ENCODE data around the gene ELANE. TPM values are rescaled to one million over a fixed set of nuclear protein-coding genes. Genes with fewer than 3 reads are reported as not detected.

ELANE gene
- total and polyA plus RNA-seq, 9 of the 15 experiments (the other 6 are each of a cell fraction or from before 2014, with no cell fraction given) = not detected

DNA sequence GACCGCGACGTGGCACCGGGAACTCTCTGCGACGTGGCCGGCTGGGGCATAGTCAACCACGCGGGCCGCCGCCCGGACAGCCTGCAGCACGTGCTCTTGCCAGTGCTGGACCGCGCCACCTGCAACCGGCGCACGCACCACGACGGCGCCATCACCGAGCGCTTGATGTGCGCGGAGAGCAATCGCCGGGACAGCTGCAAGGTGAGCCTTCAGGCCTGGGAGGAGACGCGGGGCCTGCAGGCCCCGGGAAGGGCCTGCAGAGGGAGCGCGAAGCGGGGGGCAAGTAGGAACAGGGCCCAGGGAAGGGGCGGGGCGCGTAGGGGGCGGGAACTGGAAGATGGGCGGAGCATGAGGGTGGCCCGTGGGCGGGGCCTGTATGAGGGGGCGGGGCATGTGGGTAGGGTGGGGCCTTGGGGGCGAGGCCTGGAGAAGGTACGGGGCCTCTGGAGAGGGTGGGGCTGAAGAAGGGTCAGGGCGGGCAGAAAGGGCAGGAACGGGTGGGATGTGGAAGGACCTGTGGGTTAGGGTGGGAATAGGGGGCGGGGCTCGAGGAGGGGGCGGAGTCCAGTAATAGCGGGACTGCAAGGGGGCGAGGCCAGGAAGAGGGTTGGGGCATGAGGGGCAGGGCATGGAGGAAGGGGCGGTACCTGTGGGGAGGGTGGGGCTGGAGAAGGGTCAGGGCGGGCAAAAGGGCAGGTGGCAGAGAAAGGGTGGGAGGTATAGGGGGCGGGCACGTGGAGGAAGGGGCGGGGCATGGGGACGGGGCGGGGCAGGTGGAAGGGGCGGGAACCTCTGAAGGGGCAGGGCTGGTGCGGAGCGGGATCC lies 9.9 kb downstream of the ELANE start (continued):
- peak; percentile 21; the same call in 1 of the 2 replicates for TF ChIP-seq PHF8 (IDR thresholded peaks at IDR 0.05; ENCODE audit: borderline replicate concordance, low read length)
- no peak for TF ChIP-seq NR4A1 (CRISPR knock-in tag; IDR thresholded peaks at IDR 0.05)
- TF ChIP-seq NR4A1 (tag; IDR thresholded peaks at IDR 0.05) = 0 out of 2 replicates have a peak, but pooled peaks have one; percentile 44
- TF ChIP-seq, protein P1, sequence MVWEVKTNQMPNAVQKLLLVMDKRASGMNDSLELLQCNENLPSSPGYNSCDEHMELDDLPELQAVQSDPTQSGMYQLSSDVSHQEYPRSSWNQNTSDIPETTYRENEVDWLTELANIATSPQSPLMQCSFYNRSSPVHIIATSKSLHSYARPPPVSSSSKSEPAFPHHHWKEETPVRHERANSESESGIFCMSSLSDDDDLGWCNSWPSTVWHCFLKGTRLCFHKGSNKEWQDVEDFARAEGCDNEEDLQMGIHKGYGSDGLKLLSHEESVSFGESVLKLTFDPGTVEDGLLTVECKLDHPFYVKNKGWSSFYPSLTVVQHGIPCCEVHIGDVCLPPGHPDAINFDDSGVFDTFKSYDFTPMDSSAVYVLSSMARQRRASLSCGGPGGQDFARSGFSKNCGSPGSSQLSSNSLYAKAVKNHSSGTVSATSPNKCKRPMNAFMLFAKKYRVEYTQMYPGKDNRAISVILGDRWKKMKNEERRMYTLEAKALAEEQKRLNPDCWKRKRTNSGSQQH (CRISPR knock-in tag; IDR thresholded peaks at IDR 0.05) = no peak
- no peak for TF ChIP-seq MCM3 (IDR thresholded peaks at IDR 0.05)
- peak; percentile 52; the same call in 1 of the 2 replicates for TF ChIP-seq TOE1 (IDR thresholded peaks at IDR 0.05; ENCODE audit: borderline replicate concordance)
- no peak for TF ChIP-seq TOE1 (CRISPR knock-in tag; IDR thresholded peaks at IDR 0.05; ENCODE audit: borderline replicate concordance, low read depth)
- TF ChIP-seq, protein P2, sequence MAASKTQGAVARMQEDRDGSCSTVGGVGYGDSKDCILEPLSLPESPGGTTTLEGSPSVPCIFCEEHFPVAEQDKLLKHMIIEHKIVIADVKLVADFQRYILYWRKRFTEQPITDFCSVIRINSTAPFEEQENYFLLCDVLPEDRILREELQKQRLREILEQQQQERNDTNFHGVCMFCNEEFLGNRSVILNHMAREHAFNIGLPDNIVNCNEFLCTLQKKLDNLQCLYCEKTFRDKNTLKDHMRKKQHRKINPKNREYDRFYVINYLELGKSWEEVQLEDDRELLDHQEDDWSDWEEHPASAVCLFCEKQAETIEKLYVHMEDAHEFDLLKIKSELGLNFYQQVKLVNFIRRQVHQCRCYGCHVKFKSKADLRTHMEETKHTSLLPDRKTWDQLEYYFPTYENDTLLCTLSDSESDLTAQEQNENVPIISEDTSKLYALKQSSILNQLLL (CRISPR knock-in tag; IDR thresholded peaks at IDR 0.05; ENCODE audit: borderline replicate concordance) = no peak
- peak; percentile 46 for TF ChIP-seq SUPT5H (IDR thresholded peaks at IDR 0.05)
- TF ChIP-seq, protein P3, sequence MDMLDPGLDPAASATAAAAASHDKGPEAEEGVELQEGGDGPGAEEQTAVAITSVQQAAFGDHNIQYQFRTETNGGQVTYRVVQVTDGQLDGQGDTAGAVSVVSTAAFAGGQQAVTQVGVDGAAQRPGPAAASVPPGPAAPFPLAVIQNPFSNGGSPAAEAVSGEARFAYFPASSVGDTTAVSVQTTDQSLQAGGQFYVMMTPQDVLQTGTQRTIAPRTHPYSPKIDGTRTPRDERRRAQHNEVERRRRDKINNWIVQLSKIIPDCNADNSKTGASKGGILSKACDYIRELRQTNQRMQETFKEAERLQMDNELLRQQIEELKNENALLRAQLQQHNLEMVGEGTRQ (CRISPR knock-in tag; IDR thresholded peaks at IDR 0.05) = peak; percentile 33; the same call in 1 of the 2 replicates
- TF ChIP-seq NONO (IDR thresholded peaks at IDR 0.05; ENCODE audit: low read depth in 2 of 2, low read length in 1 of 2) = peak in 1 of 2 experiments; percentile 51; a peak in 1 of 4 replicates
- TF ChIP-seq NCOR1 (IDR thresholded peaks at IDR 0.05) = peak; percentile 19; the same call in 1 of the 2 replicates
- TF ChIP-seq, protein P4, sequence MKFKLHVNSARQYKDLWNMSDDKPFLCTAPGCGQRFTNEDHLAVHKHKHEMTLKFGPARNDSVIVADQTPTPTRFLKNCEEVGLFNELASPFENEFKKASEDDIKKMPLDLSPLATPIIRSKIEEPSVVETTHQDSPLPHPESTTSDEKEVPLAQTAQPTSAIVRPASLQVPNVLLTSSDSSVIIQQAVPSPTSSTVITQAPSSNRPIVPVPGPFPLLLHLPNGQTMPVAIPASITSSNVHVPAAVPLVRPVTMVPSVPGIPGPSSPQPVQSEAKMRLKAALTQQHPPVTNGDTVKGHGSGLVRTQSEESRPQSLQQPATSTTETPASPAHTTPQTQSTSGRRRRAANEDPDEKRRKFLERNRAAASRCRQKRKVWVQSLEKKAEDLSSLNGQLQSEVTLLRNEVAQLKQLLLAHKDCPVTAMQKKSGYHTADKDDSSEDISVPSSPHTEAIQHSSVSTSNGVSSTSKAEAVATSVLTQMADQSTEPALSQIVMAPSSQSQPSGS (CRISPR knock-in tag; IDR thresholded peaks at IDR 0.05) = no peak
- TF ChIP-seq FIP1L1 (IDR thresholded peaks at IDR 0.05; ENCODE audit: low read depth, low read length, poor library complexity, severe bottlenecking) = peak; percentile 88
- TF ChIP-seq TCF3 (CRISPR knock-in tag; IDR thresholded peaks at IDR 0.05) = 0 out of 2 replicates have a peak, but pooled peaks have one; percentile 20
- TF ChIP-seq TBL1XR1 (IDR thresholded peaks at IDR 0.05; ENCODE audit: low read length in 2 of 2) = 0 out of 4 replicates have a peak, but pooled peaks of 1 of the 2 experiments have one; percentile 25
- TF ChIP-seq ZNF124 (CRISPR knock-in tag; IDR thresholded peaks at IDR 0.05) = peak; percentile 55; the same call in 1 of the 2 replicates
- TF ChIP-seq KDM5B (IDR thresholded peaks at IDR 0.05; ENCODE audit: insufficient replicate concordance, low read depth, low read length) = no peak
- no peak for TF ChIP-seq ZC3H4 (CRISPR knock-in tag; IDR thresholded peaks at IDR 0.05; ENCODE audit: borderline replicate concordance)
- peak; percentile 33; the same call in 1 of the 2 replicates for TF ChIP-seq CBFA2T3 (IDR thresholded peaks at IDR 0.05)
- TF ChIP-seq COPS2 (conservative IDR thresholded peaks at IDR 0.05) = no peak
- TF ChIP-seq ETV6 (IDR thresholded peaks at IDR 0.05; ENCODE audit: borderline replicate concordance in 1 of 2, low read depth in 2 of 2, low read length in 1 of 2) = no peak
- TF ChIP-seq ETV6 (CRISPR knock-in tag; IDR thresholded peaks at IDR 0.05; ENCODE audit: borderline replicate concordance) = 0 out of 2 replicates have a peak, but pooled peaks have one; percentile 36
